Right lobe of liver (tissue), 4 donors: ENCODE results near the gene NLN.

Experiments
- POLR2A ChIP-seq: fragments of 450-650 bp; IDR thresholded peaks from one replicate; pipeline ENCODE4 v1.6.1; 2017; ENCODE audit warnings: antibody characterized with exemption, mild to moderate bottlenecking
- TF ChIP-seq, protein P1 (sequence below), 4 donors: fragments of 200-600 bp in 3 of 4; fragments of 450-650 bp in 1 of 4; IDR thresholded peaks; one replicate each; pipeline versions ENCODE4 v1.5.1 to v1.8.0; 2016 to 2022; ENCODE audit warnings: antibody characterized with exemption in 4 of 4, mild to moderate bottlenecking in 2 of 4
- donor health status: DM: no; HTN: no; CAD: no.
- donor health status: DM: no; HTN: no; CAD: no.
- donor health status: DM: no; HTN: yes; CAD: no.

GRCh38 chr5:65856520-65856919, 134.5 kb downstream of the NLN start:
- TF ChIP-seq, protein P1, sequence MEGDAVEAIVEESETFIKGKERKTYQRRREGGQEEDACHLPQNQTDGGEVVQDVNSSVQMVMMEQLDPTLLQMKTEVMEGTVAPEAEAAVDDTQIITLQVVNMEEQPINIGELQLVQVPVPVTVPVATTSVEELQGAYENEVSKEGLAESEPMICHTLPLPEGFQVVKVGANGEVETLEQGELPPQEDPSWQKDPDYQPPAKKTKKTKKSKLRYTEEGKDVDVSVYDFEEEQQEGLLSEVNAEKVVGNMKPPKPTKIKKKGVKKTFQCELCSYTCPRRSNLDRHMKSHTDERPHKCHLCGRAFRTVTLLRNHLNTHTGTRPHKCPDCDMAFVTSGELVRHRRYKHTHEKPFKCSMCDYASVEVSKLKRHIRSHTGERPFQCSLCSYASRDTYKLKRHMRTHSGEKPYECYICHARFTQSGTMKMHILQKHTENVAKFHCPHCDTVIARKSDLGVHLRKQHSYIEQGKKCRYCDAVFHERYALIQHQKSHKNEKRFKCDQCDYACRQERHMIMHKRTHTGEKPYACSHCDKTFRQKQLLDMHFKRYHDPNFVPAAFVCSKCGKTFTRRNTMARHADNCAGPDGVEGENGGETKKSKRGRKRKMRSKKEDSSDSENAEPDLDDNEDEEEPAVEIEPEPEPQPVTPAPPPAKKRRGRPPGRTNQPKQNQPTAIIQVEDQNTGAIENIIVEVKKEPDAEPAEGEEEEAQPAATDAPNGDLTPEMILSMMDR (IDR thresholded peaks at IDR 0.05), result no peak
- no peak for TF ChIP-seq POLR2A
